ENCODE data around the gene FBXW11.

FBXW11 gene

DNA sequence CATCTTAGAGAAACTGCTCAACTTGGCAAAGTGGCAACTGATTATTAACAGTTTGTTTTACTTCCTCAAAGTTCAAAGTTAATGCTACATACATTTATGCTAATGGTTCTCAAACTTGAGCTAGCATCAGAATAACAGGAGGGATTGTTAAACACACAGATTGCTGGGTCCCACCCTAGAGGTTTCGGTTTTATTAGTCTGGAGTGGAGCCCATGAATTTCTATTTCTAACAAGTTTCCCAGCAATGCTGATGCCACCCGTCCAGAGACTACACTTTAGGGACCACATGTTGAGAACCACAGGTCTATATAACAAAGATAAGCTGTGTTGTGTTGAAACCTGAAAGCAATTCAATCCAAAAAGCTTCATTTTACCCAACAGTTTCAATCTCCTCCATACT is 95.3 kb downstream of the FBXW11 start:
- Histone ChIP-seq H3K4me3 (ENCODE audit: low read length) (no peak overlapping the region), H3K4me1 (ENCODE audit: control insufficient read depth, low read length) (peaks cover 26% of the 10 kb centered on the region), H3K9me3 (ENCODE audit: control insufficient read depth, insufficient read depth, low read length) (no peaks in the 10 kb centered on the region), H3K27ac (ENCODE audit: low read depth, low read length) (no peak overlapping the region), H3K79me2 (ENCODE audit: control insufficient read depth, low read length) (peaks cover 52% of the 10 kb centered on the region), H4K20me1 (ENCODE audit: control insufficient read depth, insufficient read depth, low read depth, low read length) (peaks cover 25% of the 10 kb centered on the region), H3K9me2 (replicated peaks; ENCODE audit: control insufficient read depth, low read length) (no peaks in the 10 kb centered on the region), H3K4me2 (ENCODE audit: low read length) (no peak overlapping the region), H3K36me3 (ENCODE audit: control insufficient read depth, low read length) (peaks cover 9% of the 10 kb centered on the region), H3F3A (ENCODE audit: control insufficient read depth, insufficient read depth) (peaks cover 3% of the 10 kb centered on the region; the same call in 1 of the 2 replicates), H3K27me3 (ENCODE audit: control insufficient read depth, low read length) (no peaks in the 10 kb centered on the region)
- no peak for TF ChIP-seq EZH2phosphoT487 (IDR thresholded peaks at IDR 0.05; ENCODE audit: borderline replicate concordance, low read length)
- TF ChIP-seq, protein P1, sequence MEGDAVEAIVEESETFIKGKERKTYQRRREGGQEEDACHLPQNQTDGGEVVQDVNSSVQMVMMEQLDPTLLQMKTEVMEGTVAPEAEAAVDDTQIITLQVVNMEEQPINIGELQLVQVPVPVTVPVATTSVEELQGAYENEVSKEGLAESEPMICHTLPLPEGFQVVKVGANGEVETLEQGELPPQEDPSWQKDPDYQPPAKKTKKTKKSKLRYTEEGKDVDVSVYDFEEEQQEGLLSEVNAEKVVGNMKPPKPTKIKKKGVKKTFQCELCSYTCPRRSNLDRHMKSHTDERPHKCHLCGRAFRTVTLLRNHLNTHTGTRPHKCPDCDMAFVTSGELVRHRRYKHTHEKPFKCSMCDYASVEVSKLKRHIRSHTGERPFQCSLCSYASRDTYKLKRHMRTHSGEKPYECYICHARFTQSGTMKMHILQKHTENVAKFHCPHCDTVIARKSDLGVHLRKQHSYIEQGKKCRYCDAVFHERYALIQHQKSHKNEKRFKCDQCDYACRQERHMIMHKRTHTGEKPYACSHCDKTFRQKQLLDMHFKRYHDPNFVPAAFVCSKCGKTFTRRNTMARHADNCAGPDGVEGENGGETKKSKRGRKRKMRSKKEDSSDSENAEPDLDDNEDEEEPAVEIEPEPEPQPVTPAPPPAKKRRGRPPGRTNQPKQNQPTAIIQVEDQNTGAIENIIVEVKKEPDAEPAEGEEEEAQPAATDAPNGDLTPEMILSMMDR (IDR thresholded peaks at IDR 0.05; ENCODE audit: low read depth, low read length, poor library complexity, severe bottlenecking): no peak

DNA sequence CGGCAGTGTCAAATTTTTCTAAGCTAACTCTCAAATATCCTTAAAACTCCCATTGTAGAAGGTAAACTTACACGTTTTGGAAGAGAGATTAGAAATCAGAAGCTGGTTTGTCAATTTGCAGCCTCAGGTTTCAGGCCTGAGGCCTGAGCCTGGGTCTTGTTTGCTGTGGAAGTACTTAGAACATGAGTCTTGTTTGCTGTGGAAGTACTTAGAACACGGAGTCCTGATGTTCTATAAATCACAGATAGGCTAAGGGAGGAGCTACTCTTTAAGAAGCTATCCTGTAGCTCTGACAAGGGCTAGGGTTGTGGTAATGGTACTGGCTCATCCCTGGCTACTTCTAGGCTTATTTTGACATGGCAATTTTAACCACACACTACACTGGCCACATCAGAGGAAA is 97.8 kb downstream of the FBXW11 start:
- H3K27ac ChIP-seq (ENCODE audit: low read depth, low read length): no peak overlapping the region
- peaks cover 25% of the 10 kb centered on the region for H4K20me1 ChIP-seq (ENCODE audit: control insufficient read depth, insufficient read depth, low read depth, low read length)
- H3F3A ChIP-seq (ENCODE audit: control insufficient read depth, insufficient read depth): peaks cover 3% of the 10 kb centered on the region; the same call in 1 of the 2 replicates

DNA sequence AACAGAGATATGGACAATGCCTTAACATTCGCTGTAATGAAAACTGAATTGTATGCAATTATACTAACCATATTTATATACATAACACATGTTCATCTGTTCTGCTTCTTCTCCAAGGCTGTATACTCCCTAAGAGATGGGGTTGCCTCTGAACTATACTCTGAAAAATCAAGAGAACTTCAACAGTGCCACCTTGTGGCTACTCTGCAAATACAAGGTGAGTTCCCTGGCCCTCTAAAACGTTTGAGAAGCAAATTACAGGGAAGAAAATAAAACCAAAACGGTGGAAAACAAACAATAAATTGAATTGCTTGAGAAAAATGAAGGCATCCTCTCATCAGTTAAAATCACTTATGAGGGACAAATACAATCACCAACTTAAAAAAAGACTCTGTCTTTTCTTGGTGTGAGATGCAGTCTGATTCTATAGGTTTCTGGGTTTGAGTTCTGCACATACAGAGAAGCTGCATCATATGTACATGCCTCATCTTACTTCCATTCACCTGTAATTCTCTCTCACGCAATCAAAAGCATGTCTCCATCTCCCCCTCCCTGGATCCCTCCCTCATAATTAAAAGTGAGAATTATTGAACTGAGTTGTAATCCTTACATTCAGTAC is 98.6 kb downstream of the FBXW11 start:
- Histone ChIP-seq H3K4me3 (ENCODE audit: low read length) (no peak overlapping the region), H3K4me1 (ENCODE audit: control insufficient read depth, low read length) (peaks cover 16% of the 10 kb centered on the region), H3K9me2 (replicated peaks; ENCODE audit: control insufficient read depth, low read length) (no peaks in the 10 kb centered on the region), H3K27me3 (ENCODE audit: control insufficient read depth, low read length) (no peaks in the 10 kb centered on the region), H4K20me1 (ENCODE audit: control insufficient read depth, insufficient read depth, low read depth, low read length) (peaks cover 25% of the 10 kb centered on the region), H3K36me3 (ENCODE audit: control insufficient read depth, low read length) (peaks cover 9% of the 10 kb centered on the region), H3K27ac (ENCODE audit: low read depth, low read length) (no peak overlapping the region), H3F3A (ENCODE audit: control insufficient read depth, insufficient read depth) (peaks cover 3% of the 10 kb centered on the region; the same call in 1 of the 2 replicates), H3K4me2 (ENCODE audit: low read length) (no peak overlapping the region), H3K79me2 (ENCODE audit: control insufficient read depth, low read length) (peaks cover 39% of the 10 kb centered on the region), H3K9me3 (ENCODE audit: control insufficient read depth, insufficient read depth, low read length) (no peaks in the 10 kb centered on the region)
- no peak for TF ChIP-seq EZH2phosphoT487 (IDR thresholded peaks at IDR 0.05; ENCODE audit: borderline replicate concordance, low read length)
- TF ChIP-seq, protein P1 (IDR thresholded peaks at IDR 0.05; ENCODE audit: low read depth, low read length, poor library complexity, severe bottlenecking): peak; percentile 89

More for the DNA sequence above, 97.8 kb downstream of the FBXW11 start:
- Histone ChIP-seq H3K36me3 (ENCODE audit: control insufficient read depth, low read length) (peaks cover 9% of the 10 kb centered on the region), H3K4me1 (ENCODE audit: control insufficient read depth, low read length) (peaks cover 24% of the 10 kb centered on the region), H3K27me3 (ENCODE audit: control insufficient read depth, low read length) (no peaks in the 10 kb centered on the region), H3K9me3 (ENCODE audit: control insufficient read depth, insufficient read depth, low read length) (no peaks in the 10 kb centered on the region), H3K4me2 (ENCODE audit: low read length) (no peak overlapping the region), H3K4me3 (ENCODE audit: low read length) (no peak overlapping the region), H3K9me2 (replicated peaks; ENCODE audit: control insufficient read depth, low read length) (no peaks in the 10 kb centered on the region), H3K79me2 (ENCODE audit: control insufficient read depth, low read length) (peaks cover 44% of the 10 kb centered on the region)
- TF ChIP-seq, protein P1 (IDR thresholded peaks at IDR 0.05; ENCODE audit: low read depth, low read length, poor library complexity, severe bottlenecking): no peak
- TF ChIP-seq EZH2phosphoT487 (IDR thresholded peaks at IDR 0.05; ENCODE audit: borderline replicate concordance, low read length): no peak
